Ramos (cell line): ENCODE results near the gene QSOX1.

Experiments used
- in situ Hi-C: fragments of 300-500 bp; cut with MboI; formaldehyde crosslinking; loops from one replicate; pipeline ENCODE4 v1.14.3; 2022; ENCODE audit warnings: low sequenced_read_pairs; ENCODE audit not compliant: unreplicated experiment

Gene QSOX1

DNA sequence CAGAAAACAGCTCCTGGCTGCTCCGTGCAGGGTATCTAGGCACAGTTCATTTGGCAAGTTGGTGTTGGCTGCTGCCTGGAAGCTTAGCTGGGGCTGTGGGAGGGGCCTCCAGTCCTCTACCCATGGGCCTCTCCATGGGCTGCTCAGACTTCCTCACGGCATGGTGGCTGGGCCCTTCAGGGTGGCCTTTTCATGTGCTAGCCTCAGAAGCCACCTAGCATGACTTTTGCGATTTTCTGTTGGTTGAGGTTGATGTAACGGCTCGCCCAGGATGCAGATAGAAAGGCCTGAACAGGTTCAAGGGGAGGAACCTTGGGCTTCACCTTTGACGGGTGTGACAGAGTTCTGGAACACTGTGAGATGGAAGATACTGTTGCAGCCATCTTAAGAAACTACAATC, 49.6 kb downstream of the QSOX1 start:
- in situ Hi-C loops, result no loop called here

DNA sequence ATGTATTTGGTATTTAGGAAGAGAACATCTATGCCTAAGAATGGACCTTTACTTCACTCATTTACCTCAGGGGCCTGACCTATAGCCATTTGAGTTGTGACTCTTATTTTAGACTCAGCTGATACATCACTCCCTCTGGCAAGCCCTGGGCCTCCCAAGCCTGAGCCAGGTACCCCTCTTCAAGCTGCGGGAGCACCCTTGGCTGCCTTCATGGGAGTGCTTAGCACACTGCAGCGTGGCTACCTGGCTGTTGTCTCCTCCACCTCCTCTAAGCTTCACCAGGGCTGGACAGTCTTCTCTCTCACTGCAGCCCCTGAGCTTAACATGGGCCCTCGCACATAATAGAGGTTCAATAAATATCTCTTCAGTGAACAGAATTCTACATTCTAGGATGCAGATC, 51.9 kb downstream of the QSOX1 start:
- in situ Hi-C loops, result no loop called here

DNA sequence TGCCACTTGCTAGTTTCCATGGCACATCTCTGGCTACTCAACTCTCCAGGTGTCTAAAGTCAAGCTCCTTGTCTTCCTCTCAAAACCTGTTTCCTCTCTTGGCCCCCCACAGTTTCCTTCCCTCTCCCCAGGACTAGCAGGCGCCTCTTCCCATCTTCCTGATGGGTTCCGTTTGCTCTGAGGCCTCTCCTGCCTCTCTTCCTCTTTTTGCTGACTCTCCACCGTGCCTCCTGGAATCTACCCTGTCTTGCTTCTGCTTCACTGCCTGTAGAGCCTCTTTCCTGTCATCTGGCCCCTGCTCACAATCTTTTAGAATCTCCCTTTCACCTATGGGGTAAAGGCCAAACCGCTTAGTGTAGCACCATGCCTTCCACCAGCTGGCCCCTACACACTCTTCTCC, 53.6 kb downstream of the QSOX1 start:
- in situ Hi-C loops, result no loop called here

DNA sequence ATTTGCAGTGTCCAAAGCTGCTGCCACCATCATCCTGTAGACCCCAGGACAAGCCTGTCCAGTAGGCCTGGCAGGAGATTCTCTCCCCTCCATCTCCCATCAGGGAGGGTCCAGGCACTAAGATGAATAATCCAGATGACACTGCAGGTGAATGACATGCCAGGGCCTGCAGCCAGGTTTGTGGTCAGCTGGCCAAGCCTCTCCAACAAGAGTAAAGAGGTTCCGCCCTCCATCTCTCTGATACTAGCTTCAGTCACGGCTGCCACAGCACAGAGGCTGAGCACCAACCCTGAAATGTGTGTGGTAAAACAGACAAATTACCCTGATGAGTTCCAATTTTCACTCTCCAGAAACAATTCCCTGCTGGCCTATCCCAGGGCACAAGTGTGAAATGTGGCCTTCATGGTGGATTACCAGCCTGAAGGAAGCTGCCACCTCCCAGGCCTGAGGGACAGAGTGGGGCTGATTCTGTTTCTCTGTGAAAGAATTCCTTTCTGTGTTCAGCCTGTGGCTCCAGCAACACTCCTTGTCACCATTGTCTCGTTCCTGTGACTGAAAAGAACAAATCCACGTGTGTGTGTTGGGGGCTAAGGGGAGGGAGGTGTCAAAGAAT, 55.4 kb downstream of the QSOX1 start:
- in situ Hi-C loops, result no loop called here

DNA sequence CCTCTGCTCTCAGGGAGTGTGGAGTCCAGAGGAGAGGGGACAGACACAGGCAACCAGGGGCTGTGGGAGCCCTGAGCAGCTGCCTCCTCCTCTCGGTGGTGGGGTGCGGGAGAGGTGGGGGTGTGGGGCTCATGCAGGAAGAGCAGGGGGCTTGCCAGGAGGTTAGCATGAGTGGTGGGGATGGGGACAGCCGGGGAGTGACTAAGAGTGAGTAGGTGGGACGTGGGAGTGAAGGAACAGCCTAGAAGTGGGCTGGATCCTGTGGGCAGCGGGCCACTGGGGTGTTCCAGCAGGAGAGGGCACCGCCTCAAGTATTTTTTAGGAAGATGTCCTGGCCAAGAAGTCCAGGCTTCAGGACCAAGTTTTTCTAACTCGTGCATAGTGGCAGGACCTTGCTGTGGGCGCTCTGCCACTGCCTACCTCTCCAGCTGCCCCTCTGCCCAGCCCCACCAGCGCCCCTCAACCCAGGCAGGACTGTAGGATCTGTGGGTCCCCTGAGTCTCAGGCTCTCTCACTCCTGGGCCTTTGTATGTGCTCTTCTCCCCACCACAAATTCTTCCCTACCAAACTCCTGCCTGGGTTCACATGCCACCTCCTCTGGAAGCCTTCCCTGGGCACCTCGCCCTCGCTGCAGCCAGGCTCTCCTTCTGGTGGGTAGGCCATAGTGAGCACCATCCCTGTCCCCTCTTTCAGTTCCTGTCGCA, 56.6 kb downstream of the QSOX1 start:
- in situ Hi-C loops, result no loop called here

DNA sequence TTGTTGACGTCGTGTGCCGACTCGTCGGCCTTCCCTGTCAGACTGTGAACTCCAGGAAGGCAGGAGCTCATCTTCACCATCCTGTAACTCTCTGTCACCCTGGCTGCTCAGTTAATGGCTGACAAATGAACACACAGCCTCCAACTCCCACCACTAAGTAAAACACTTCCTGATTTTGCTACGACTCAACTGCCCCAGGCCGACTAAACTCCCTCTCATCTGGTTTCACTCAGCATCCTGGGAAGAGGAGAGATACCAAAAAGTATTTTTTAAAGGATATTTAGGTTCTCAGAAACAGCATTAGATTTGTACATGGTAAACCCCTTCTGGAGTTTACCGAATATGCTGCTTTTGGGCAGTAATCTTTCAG, 57.2 kb downstream of the QSOX1 start:
- in situ Hi-C loops, result no loop called here

DNA sequence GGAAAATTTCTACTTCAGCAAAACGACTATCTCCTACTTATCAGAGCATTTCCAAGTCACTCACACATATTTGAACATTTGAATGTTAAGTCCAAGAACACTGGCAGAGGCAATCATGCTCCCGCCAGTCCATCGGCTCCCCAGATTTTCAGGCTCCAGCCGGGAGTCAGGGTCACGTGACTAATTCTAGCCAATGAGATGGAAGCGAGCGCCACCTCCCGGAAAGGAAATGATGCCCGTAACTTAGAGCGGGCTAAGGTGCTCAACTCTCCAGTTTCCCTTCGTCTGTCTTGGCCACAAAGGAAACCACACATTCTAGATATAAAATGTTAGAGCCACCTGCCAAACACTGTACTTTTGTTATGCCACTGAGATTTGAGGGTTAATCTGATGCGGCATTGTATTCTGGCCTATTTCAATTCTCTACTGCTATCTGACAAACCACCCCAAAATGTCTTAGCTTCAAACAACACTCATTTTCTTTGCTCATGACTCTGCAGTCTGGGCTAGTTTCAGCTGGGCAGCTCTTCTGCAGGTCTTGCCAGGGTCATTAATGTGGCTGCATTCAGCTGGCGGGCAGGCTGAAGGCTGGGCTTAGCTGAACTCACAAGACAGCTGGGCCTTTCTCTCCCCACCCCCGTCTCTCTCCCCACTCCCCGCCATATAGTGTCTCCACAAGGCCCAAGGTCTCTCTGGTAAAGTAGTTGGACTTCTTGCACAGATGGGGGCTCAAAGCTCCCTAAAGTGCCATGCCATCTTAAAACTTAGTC, 58.9 kb downstream of the QSOX1 start:
- in situ Hi-C loops, result no loop called here

DNA sequence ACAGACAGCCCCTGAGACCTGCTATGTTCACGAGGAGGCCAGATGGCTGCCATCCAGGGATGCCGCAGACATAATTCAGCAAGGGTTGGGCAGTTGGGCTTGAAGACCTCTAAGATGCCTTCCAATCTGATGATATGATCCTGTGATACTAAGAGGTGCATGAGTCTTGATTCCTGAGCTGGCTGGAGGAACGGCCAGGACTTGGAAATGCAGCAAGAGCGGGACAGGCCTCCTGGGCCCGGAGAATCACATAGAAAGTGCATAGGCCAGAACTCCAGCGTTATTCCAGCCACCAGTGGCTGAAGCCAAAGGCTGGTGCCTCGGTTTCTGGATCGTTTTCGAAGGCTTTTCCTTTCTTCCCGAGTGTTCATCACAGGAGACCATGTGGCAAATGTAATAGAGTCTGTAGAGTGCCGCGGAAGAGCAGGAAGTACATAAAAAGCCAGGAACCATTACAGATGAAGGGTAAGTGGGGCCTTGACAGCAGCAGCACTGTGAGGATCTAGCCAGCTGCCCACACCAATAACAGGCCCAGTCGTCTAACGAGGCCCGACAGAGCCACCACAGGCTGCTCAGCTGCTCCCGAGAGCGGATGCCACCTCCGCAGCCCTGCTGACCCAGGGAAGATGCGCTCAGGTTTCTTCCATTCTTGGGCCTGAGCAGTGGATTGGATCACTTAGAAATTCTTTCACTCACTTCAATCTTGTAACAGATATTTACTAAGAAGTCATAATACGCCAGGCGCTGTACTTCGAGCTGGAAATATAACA, 61.4 kb downstream of the QSOX1 start:
- in situ Hi-C loops, result no loop called here

DNA sequence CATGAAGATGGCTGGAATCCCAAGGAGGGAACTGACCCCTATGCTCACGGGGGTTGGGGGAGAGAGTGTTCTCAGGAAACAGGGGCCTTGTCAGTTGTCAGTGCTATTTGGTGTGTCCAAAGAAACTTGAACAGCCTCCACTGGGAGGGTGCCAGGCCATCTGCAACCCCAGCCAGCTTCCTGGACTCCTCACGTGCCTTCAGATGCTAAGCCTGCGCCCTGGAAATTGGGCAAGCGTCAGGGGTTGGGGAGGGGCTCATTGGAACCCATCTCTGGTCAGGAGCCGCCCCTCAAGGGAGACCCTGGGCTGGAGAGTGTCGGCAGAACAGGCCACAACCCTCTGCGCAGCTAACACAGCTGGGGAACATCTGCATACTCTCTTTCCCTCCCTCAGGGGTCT, 62.3 kb downstream of the QSOX1 start:
- in situ Hi-C loops, result no loop called here

DNA sequence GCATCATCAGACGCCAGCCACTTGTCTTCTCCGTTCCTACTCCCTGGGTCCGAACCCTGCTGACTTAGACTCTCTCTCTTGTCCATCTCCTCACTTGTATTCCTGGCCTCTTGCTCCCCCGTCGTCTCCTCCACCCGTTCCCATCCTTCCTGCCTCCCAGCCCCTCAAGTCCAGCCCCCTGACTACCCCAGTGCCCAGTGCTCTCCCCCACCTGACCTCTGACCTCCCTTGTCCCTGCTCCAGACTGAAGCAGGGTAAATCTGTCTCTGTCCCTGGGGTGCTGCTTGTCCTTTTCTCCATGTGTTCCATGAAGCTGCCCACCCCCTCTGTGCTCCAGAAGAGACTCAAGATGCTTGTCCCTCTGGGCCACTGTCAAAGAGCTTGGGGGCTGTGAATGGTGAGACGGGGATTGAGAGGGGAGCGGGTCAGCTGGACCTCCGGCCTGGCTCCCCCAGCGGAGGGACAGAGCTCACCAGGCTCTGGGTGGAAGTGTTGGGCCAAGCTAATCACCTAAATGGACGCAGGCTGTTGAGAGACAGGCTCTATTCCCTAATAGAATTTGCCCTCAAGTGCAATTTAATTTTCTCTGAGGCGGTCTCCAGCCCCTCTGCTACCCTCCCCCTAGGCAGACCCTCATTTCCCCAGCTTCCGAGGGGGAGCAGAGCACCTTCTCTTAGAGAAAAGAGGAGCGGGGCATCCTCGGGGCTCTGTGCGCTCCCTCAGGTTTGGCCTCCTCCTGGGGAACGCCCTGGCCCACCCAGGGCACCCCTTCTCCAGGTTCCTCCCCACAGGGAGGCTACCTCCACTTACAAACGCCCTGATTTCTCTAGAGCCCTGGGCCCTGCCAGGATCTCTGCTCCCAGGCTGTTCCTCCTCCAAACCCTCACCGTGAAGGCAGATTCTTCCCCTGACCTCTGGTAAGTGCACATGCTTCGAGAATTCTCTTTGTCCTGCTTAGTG, 64.4 kb downstream of the QSOX1 start:
- in situ Hi-C loops, result no loop called here

DNA sequence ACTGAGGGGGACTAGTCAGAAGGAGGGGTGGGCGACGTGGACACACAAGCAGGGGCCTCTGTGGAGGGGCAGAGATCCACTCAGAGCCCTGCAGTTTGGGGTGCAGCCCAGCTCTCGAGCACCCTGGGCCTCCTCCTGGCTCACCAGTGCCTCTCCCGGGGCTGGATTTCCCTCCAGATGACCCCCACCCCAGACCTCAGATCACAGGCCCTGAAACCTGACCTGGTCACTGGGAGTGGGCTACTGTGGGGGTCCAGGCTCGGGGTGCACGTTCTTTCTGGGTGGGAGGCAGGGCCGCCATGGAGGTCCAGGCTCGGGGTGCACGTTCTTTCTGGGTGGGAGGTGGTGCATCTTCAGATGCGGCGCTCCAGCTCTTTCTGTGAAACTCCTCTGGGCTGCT, 65.1 kb downstream of the QSOX1 start:
- in situ Hi-C loops, result no loop called here

DNA sequence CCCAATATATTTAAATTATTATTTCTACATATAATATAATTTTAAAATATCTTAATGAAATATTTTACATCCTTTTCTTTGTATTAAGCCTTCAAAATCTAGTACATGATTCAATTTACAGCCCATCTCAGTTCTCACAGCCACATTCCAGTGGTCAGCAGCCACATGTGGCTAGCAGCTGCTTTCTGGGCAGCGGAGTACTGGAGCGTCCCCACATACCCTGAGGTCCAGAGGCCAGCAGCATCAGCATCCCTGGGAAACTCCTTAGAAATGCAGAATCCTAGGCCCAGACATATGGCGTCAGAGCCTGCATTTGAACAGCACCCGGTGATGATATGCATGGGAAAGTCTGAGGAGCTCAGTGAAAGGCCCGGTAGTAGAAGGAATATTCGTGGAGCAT, 66.8 kb downstream of the QSOX1 start:
- in situ Hi-C loops, result no loop called here

DNA sequence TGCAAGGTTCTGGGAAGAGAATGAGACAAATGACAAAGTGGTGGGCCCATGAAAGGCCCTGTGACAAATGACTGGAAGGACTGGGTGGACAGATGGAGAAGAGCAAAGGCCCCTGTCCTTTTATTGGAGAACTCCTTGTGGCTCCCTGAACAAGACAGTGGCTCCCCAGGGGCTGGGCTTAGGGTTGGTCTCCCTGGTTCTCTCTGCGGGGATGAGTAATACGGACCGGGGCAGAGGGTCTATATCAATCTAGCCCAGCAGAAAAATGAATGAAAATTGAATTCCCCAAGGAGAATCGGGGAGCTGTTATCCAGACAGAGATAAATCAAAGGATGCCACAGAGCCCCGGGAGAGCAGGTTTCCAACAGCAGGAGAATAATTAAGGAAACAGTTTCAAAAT, 70.2 kb downstream of the QSOX1 start:
- in situ Hi-C loops, result no loop called here

DNA sequence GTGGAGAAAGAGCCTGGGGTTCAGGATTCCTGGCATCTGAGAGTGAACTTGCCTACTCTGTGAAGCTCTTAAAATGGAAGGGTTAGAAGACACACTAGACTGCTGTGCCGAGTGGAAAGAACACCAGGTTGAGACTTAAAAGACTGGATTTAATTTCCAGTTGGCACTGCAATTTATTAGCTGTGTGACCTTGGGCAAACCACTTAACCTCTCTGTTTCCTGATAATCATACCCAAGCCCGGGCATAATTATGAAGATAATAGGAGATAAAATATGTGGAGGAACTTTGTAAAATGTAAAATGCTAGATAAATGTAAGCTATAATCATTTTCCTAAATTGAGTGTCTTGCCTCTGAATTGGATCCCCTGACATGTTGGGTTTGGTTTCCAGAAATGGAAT, 70.7 kb downstream of the QSOX1 start:
- in situ Hi-C loops, result no loop called here

DNA sequence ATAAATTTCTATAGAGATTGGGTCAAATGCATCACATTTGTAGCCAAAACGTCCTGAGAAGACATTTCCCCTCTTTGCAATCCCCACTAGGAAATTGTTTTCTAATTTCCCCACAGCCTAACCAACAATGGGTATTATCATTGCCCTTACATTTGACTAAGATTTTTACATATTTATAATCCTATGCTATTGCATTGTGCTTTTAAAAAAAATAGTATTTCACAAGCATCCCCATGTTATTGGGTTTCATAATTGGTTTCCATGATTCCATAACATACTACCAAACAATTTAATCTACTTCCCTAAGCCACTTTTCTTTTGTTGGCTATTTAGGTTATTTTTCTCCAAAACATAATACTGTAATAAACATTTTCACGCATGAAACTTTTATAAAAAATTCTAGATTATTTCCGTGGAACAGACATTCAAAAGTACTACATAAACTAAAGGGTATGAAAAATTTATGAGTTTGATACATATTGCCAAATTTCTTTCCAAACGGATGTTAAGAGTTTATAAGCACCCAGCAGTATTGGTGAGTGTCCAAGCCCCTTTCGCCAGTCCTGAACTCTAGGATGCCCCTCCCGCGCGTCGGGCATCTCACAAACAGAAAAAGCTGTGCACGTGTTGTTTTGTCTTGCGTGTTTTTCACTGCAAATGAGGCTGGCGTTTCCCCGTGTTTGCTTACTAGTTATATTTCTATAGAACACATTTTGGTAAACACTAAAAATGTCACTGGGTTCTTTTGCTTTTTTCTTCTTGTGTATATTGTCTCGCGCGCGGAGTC, 73.4 kb downstream of the QSOX1 start:
- in situ Hi-C loops, result no loop called here

DNA sequence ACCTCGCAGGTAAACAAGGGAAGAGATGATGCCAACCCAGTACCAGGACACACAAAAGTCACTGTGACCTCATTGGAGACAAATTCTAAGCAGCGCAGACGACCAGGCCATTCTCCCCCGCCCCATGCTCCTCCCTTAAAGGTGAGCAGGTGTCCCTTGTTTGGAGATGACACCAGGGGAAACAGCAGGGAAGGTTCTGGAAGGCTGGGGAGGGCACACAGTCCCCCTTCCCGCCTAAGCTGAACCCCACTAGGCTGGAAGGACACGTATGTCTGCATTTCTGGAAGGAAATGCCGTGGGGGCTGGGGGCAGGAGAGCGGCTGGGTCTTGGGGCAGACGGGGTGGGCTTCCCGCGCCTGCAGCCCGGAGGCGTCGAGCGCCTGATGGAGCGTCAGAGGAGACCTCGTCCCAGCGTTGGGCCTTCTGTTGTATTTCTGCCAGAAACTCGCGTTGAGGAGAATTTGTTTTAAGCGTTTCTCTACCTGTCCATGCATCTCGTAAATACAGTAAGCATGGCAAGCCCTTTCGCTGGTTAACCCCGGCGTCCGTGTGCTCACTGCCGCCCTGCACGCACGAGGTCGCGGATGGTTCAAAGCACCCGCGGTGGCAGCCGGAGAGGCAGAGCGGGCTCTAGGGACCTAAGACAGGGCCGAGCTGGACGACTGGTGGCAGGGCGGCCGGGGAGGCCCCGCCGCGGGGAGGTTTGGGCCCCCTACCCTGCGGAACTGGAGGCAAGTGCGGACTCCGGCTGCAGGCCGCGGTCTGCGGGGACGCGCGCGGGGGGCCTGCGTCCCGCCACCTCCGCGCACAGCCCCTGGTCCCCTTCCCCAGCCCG, 74.2 kb downstream of the QSOX1 start:
- in situ Hi-C loops, result no loop called here

DNA sequence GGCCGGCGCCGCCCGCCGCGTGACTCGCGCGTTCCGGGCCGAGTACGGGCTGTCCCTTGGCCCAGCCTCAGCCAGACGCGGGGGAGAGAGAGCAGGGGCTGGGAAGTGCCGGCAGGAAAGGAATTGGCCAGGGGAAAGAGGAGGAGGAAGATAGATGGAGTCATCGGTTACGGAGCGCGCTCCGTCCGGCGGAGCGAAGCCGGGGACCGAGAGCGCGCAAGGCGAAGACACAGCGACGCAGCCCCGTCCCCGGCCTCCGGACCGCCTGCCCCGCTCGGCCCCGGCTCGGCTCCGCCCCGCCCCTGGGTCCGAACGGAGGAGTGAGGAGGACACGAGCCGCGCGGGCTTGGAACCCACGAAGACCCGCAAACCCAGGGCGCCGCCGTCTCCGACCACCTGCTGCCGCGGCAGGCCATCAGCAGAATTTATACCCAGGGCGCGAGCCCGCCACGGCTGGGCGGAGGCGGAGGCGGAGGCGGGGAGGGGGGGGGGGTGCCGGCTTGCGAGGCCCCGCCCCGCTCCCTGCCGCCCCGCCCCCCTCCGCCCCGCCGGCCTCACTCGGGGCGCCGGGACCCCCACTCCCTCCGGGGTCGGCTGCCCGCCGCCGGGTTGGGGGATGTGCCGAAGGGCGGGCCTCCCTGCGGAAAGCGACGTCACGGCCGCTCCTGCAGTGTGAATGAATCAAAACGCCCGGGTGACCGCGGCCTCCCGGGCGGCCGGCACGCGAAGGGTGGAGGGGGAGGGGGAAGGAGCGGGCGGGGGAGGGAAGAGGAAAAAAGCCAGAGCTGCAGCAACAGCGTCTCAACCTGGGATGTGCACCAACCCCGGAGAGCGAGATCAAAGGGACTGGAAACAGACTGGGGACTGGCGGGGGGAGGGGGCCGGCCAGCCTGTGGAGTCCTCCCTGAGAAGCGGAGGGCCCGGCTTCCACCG, 75.1 kb downstream of the QSOX1 start, which contains the start of gene LHX4:
Gene LHX4, plus strand, starts transcription at position 782 of the 933 bp plus-strand sequence. CDS start 266 bp downstream, outside the sequence.
- in situ Hi-C loops, result no loop called here
